NCI-H748 treated with DMSO at 0.1 percent for 48 hours (cell line): Measurements from ENCODE around the gene FRMD6.

ENCODE experiments used
- DNase-seq: peaks from one replicate; lab custom pipeline; 2025; lab: John Stamatoyannopoulos, UW

FRMD6 gene

DNA sequence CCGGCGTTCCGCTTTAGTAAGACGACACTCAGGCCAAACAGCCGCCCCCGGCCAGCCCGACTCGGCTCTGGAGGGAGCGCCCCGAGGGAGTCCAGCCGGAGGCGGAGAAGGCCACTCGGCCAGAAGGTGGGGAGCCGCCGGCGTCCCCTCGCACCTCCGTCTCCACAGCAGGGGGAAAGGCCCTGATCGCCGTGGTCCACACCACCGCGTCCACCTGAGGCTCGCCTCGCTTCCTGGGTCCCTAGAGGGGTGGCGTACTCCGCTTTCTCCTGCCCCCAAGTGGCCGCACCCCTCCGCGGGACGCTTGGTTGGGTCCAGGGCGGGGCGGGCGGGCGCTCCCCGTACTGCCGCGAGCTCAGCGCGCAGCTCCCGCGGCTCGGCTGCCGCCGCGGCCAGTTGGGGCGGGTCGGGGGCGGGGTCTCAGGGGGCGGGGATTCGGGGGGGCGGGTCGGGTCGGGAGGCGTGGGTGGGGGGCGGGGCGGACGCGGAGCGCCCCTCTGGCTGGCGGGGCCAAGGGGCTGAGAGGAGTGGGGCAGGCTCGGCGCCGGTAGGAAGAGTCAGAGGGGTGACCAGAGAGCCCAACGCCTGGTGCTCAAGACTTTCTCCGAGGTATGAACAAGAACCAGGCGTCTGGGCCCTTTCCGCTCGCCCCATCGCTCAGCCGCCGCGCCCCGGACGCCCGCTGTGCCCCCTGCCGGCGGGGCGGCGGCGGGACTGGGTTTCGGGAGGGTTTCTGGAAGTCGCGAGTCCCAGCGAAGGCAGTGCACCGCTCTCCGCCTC lies at the start of gene FRMD6:
Gene FRMD6 (plus strand): TSS at position 523 of the 780 bp plus-strand sequence. CDS start 37,927 bp downstream, outside the sequence.
- peak; percentile 46 for DNase-seq

DNA sequence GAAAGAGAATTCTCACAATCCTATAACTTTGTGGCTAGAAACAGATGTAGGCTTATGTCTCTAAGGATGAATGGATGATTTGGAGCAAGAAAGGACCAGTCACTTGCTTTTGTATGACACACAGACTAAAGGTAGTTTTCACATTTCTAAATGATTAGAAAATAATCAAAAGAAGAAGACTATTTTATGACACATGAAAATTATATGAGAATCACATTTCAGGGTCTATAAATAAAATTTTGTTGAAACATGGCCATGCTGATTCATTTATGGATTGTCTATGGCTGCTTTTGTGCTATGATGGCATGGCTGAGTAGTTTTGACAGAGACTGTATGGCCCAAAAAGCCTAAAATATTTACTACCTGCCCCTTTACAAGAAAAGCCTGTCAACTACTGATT lies 49.4 kb upstream of the FRMD6 start:
- no peak for DNase-seq

DNA sequence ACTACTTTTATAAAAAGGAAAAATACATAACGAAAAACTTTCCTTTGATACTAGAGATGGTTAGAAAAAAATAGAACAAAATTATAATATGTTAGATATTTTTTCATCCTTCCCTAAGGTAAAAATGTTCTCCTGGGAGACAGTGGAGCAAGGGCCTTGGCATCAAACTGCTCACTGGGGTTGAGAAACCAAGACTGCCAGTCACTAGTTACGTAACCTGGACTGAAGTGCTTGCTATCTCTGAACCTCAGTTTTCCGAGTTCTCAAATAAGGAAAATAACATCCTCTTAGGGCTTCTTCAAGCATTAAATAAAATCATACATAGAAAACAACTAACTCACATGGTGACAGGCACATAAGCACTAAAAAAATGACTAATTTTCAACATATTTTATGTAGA lies 48.2 kb upstream of the FRMD6 start:
- DNase-seq: no peak

DNA sequence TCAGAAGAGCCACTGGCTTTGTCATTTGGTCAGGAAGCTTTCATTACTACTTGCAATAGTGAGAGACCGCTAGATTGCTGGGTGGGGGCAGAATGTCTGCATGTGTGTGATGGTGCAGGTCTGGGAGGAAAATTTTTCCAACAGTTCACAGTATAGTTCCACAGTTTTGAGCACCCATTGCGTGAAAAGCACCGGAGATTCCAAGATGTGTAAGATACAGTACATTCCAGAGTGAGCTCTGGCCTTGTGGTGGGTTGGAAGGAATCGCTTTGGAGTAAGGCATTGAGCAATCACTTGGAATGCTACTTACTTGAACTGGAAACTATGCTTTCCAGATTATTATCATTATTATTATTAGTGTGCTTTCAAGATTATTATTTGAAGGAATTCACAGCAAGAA lies 47.6 kb upstream of the FRMD6 start:
- no peak for DNase-seq

DNA sequence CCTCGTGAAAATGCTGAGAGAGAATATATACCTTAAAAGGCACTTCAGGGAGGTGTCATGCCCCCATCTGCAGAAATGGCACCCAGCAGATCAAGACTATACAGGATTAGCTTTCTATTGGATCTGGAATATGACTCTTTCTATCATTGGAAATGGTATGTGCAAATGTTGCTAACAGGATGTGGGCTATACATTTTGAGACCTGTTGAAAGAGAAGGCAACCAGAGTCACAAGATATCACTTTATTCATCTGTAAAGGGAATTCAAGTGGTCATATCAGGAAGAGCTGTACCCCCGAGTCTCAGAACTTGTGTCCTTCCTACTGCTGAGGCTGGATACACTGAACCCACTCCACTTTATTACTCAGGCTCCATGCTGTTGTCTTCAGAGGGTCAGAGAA lies 46.1 kb upstream of the FRMD6 start:
- DNase-seq: no peak

DNA sequence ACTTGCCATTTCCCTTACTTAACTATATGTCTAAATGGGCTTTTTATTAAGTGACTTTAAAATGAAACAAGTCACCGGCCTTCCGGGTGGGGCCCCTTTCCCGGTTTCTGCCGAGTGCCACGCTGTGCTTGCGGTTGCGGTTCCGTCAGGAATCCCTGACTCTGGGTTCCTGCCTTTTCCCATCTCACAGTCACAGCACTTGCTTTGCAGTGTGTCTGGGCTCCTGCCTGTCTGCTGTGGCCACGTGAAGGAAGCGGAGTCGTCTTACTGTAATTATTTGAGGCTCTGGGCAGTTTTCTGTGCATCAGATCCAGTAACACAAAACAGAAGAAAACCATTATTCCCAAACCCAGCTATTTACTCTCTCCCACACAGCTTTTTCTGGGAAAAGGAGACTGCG lies 44.0 kb upstream of the FRMD6 start:
- no peak for DNase-seq

DNA sequence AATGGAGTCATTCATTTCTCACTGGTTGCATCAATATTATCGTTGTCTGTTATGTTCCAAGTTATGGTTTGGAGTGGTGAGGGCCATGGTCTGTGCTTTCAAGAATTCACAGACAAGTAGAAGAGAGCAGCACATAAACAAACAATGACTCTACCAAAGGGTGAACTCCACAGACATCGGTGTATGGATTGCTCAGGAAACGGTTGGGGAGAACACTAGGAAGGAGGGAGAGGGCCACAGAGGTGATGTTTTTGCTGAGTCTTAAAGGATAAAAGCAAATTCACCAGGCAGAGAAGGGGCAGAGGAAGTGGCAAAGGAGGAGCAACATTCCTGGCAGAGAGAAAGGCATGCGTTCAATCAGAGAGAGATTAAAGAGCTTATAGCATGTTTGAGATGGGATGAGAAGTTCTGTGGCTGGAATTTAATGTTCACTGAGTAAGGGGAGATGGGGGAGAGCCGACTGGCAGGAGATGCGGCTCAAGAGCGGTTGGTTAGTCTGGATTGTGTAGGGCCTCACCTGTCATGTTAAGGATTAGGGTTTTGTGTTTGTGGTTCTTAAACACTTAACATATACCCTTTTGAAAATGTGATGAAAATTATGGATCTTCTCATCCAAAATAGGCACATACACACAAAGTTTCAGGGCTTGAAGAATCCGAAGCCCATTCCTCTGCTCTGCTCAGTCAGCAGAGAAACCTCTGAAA lies 42.3 kb upstream of the FRMD6 start:
- DNase-seq: no peak

DNA sequence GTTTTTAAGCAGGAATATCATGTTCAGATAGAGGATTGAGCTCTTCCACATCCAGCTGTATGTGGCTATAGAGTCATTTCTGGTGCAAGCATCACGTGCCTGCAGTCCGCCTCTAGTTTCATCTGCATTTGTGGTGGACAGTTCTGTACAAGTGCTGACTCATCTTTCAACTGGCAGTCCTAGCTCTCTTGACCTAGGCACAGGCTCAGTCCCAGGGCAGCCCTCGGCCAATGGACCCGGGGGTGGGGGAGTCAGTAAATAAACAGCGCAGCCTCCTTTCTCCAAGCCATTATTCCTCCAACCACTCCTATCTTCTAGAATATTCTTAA lies 41.8 kb upstream of the FRMD6 start:
- no peak for DNase-seq

DNA sequence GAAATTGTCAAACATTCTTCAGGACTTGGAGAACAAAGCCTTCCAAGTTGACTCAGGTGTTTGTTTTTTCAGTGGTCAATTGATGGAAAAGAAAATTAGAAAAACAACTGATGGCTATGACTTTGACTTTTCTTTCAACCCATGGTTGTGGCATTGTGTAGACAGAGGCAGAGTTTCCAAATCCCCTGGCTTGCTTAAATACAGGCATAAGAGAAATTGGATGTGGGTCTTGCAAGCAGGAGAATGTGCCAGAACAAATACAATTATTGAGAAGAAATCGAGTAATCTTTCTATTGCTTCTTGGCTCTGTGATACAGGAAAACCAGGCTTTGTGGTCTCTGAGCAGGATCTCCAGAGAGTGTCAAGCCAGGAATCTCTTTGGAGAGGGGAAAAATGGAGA lies 40.9 kb upstream of the FRMD6 start:
- no peak for DNase-seq

DNA sequence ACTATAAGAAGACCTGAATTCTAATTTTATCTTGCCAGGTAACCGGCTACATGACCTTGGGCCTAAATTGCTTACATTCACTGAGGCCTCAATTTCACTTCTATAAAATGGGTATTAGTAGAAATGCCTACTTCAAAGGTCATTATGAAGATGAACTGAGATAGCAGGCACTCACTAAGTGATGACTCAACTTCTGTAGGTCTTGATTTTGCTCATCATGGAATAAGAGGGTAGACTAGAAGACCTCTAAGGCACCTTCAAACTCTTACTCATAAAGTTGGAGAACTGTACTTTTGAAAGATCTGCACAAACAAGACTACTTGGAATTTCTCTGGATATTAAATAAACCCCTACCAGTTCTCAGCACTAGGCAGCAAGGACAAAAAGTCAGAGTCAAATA lies 39.3 kb upstream of the FRMD6 start:
- no peak for DNase-seq

DNA sequence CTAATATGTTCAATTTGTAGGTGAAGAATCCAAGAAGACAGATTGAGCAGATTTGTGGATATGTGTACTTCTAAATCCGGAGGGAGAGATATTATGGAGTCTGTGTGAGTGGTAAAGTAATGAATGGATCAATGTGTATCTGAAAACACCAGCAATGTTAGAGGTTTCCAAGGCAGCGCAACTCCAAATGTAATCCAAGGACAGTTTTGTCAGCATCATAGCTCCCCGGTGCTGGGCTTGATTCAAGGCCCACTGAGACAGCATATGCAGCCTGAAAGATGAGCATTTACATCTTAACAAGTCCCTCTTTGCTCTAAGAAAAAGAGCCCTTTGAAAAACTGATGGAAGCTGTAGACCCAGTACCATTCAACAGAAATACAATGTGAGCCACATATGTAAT lies 38.3 kb upstream of the FRMD6 start:
- no peak for DNase-seq

DNA sequence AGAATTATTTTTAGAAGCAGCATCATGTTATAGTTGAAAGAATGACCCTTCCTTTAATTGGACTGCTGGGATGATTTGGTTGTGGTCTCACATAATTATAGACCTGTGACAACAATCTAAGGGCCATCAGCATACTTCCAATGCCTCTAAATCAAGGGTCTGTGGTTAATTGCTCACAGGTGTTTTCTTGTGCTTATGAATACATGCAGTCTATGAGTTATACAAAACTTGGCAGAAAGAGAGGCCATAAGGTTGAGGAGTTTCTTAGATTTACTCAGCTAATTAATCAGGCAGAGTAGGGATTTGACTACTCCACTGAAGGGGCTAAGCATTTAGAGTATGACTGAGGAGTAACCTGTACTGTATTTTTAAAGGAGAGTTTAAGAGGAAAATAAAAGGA lies 37.0 kb upstream of the FRMD6 start:
- DNase-seq: no peak

DNA sequence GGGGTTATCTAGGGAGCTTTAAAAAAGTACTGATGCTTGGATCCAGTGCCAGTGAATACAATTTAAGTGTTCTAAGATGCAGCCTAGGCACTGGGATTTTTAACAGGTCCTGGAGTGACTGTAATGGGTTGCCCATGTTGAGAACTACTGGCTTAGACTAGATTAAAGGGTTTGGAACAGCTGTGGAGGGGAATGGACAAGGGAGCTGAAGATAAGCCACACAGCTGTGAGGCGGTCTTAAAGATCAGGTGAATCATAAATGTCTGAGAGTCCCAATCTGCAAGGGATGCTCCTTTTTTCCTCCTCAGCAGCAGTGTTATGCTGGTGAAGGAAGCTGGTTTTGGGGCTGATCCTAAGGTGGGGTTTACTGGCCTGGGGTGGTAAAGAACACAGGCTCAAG lies 35.5 kb upstream of the FRMD6 start:
- DNase-seq: no peak

DNA sequence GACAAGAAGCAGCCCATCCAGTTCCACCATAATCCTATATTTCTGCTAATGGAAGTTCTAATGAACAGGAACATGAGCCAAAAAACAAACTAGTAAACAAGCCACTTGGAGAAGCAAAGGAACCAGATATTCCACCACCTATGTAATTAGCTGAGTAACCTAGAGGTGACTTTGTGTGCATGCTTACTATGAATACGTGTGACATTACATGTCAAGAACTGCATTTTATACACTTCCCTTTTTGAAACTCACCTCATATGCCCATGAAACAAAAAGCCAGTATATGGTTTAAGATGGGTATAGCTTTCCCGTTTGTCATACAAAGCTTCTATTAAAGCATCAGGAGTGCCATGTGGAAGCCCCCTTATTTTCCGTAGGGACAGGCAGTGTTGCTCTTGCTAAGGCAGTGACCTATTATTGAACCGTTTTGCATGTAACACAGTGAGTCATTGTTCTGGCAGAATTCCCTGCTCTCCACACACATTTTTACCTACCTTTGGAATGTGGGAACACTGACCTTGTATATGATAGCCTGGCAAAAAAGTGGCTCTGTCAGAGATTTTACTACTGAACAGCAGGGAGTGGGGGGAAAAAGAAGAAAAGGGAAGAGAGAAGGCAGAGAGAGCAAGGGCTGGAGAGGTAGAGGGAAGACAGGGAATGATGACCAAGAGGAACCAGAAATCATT lies 34.8 kb upstream of the FRMD6 start:
- no peak for DNase-seq

DNA sequence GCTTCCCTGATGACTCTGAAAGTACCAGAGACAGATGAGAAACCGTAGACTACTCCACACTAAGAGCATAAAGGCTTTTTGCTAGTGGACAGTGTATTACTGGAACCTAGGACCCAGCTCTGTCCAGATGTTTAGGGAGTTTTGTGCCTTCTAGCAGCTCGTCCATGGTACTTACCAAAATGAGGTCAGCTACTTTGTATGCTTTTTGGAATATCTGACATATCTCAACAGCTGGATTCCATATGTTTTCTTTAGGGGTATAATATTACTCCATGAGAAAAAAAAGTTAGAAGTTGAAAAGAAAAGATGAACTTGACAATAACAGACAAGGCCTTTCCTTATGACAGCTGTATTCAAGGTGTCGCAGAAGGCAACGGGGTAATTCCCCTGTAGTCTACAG lies 32.1 kb upstream of the FRMD6 start:
- DNase-seq: no peak

DNA sequence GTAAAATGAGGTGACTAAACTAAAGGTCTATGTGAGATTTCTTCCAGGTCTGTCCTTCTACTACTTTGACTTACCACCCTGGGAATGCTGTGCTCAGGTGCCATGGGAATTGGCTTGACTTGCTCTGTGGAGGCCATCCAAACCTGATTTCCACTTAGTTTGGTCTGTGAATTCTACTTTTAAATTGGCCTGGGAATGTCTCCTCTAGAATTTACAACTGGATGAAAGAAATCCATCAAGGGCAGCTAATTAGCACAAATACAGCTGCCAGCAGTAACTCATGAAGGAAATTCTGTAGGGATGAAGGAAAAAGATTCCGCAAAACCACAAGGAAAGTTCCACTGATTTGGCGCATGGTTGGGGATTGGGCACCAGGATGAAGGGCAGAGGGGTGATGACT lies 31.7 kb upstream of the FRMD6 start:
- DNase-seq: no peak

DNA sequence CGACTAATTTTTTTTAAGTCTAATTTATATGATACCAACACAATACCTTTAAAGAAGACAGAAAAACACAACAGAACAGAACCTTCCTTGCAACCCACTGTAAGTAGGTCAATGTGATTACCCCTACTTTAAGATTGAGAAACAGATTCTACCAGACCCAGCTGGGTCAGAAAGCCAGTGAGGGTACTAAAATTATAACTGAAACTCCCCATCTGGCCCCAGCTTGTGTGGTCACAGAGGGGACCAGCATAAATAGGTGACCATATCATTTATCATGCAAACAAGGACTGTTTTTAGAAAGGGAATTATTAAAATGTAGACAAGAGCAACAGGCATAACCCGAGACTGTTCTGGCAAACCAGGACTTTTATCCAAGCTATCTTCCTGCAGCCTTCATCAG lies 30.1 kb upstream of the FRMD6 start:
- DNase-seq: no peak

DNA sequence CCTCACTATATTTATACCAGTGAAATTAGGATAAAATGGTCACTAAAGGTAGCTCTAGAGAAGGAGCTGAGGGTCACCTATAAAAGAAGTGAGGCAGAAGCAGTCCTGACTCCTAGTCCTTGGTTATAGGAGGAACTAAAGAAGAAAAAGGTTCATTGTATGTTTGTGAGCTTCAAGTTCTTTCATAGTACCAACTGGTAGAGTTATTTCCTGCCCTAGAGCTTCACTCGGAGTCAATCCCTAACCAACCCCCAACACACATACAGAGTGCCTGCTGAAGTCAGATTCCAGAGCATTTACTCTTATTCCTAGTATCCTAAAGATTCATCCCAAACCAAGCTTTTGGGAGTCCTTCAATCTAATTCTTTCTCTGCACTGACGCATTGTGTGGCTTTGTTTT lies 29.3 kb upstream of the FRMD6 start:
- no peak for DNase-seq

DNA sequence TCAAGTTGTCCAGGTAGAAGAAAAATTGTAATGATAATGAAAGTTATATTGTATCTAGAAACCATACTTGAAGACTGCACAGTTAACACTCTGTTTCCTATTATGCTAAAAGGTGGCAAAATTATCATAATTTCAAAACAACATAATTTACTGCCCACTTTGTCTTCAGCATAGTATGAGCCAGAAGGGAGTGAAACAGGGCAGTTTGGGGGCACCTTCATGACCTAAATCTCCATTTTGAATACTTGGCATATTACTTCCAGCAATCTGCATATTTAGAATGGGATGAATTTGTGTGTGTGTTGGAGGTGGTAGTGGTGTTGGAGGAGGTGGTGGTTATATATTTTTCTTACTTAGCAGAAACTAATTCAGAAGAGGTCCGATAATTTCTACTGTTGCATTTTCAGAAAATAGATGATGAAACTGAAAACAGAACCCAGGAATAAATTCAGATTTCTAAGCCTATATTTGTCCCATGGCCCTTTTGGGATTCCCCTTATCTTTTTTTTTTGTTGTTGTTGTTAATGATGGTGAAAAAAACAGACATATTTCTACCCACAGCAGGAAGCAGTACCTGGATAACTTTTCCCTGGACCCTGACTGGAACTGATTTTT lies 26.6 kb upstream of the FRMD6 start:
- DNase-seq: no peak

DNA sequence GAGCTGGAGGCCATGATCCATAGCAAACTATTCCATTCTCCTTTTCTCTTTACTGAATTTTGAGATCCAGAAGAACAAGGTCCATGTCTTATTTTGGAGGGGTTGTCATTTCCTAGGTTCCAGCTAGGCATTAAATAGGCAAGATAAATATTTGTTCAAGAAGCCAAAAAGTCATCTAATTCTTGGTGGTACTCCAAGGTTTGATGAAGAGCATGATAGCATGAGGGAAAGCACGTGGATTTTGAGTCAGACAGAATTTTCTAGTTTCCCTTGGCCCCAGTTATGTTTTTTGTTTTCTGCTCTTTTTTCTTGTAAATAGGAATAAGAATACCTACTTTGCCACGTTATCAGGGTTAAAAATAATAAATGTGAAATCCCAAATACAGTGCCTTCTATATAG lies 25.5 kb upstream of the FRMD6 start:
- no peak for DNase-seq

DNA sequence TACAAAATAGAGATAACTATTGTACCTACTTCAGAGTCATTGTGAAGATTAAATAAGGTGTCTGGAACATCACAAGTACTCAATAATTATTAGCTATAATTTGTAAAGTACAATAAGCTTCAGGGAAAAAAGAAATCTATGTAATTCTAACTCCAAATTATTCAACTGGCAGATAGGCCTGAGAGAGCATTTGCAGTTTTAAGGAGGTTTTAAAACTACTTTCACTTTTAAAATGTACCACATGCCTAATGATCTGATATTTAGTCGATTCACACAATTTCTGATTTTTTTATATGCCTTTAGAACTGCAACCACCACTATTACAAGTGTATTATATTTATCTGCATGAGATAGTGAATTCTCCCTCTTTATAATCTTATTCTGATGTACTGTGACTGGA lies 24.9 kb upstream of the FRMD6 start:
- DNase-seq: no peak

DNA sequence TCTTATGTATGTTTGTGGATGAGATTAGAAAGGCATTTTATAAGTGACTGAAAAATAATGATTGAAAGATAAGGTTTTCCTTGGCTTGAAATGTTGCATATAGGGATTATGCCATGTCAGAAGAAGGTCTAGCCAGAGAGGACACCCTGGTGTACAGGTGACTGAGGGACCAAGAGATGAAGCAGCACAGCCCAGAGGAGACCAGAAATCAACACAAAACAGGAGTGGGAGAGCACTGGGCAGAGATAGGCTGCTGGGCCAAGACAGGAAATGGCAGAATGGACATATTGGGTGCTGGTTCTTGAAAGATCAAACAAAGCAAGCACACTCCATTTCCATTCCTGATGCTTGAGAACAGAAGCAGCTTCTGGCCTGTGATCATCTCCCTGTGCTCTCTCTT lies 24.4 kb upstream of the FRMD6 start:
- DNase-seq: no peak

DNA sequence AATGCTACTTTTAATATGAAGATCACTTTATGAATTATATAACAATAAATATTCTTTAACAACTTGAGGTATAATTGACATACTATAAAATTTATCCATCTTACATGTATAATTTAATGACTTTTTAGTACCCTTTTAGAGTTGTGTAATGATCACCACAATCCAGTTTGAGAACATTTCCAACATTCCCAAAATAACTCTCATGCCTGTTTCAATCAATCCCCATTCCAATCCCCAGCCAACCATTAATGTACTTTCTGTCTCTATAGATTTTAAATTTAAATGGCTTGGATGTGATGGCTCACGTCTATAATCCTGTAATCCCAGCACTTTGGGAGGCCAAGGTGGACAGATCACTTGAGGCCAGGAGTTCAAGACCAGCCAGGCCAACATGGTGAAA lies 23.5 kb upstream of the FRMD6 start:
- DNase-seq: no peak
